NT2/D1 (cell line): ENCODE results near the gene DIP2C.

ENCODE experiments used
- SUZ12 ChIP-seq: IDR thresholded peaks from 2 replicates; pipeline ENCODE4 v1.6.1; 2011; ENCODE audit not compliant: insufficient read length, insufficient read depth; ENCODE audit errors: extremely low read depth
- YY1 ChIP-seq: IDR thresholded peaks from 2 replicates; pipeline ENCODE4 v1.6.1; 2011; ENCODE audit not compliant: insufficient read length, insufficient read depth
- ZNF274 ChIP-seq: IDR thresholded peaks from 2 replicates; pipeline ENCODE4 v1.6.1; 2011; ENCODE audit warnings: mild to moderate bottlenecking, low read depth, low read length

GRCh38 chr10:306675-307185 is 382.7 kb downstream of the DIP2C start:
- TF ChIP-seq YY1 (no peak), SUZ12 (no peak), ZNF274 (no peak)
